Measurements from ENCODE around the gene CD177. TPM values are rescaled to one million over a fixed set of nuclear protein-coding genes. Genes with fewer than 3 reads are reported as not detected.

The CD177 gene
- total and polyA plus RNA-seq, 2 of the 8 experiments (the other 6 are each of a cell fraction or from before 2014, with no cell fraction given), result 3.4 to 10.0 TPM

- no peak for TF ChIP-seq NANOG (IDR thresholded peaks at IDR 0.05; ENCODE audit: insufficient read depth, low read depth, low read length, poor library complexity, severe bottlenecking)
- no peak for TF ChIP-seq SIRT6 (IDR thresholded peaks at IDR 0.05; ENCODE audit: low read length)
- TF ChIP-seq BCL11A (IDR thresholded peaks at IDR 0.05; ENCODE audit: low read depth in 2 of 2, low read length in 2 of 2), result no peak
- no peak for TF ChIP-seq BRCA1 (IDR thresholded peaks at IDR 0.05; ENCODE audit: low read depth, low read length)
These were observed 8.7 kb downstream of the CD177 start (continued) for GRCh38 chr19:43362179-43362578.
